HepG2 (cell line): ENCODE measurements around the gene RCC1. TPM values are rescaled to one million over a fixed set of nuclear protein-coding genes. Genes with fewer than 3 reads are reported as not detected.

Experiments
- ADNP ChIP-seq: sonication (generic); formaldehyde crosslinking; IDR thresholded peaks from 2 replicates; pipeline ENCODE4 v1.4.0; 2020; ENCODE audit warnings: missing genetic modification reagents
- ATAD3A ChIP-seq: sonication (generic); formaldehyde crosslinking; IDR thresholded peaks from 2 replicates; pipeline ENCODE4 v1.4.0; 2020; ENCODE audit warnings: missing genetic modification reagents
- ETV5 ChIP-seq: IDR thresholded peaks from 2 replicates; pipeline ENCODE4 v1.6.1; 2018; ENCODE audit warnings: missing biosample characterization, missing genetic modification reagents, inconsistent platforms, borderline replicate concordance
- FOXA3 ChIP-seq: IDR thresholded peaks from 2 replicates; pipeline ENCODE4 v1.6.1; 2016; ENCODE audit warnings: missing genetic modification reagents, missing compliant biosample characterization
- JUN ChIP-seq: sonication (generic); formaldehyde crosslinking; IDR thresholded peaks from 2 replicates; pipeline ENCODE4 v1.4.0; 2020; ENCODE audit warnings: mild to moderate bottlenecking, missing genetic modification reagents
- NCOA5 ChIP-seq: sonication (generic); formaldehyde crosslinking; IDR thresholded peaks from 2 replicates; pipeline ENCODE4 v1.4.0; 2020; ENCODE audit warnings: missing genetic modification reagents
- PAF1 ChIP-seq: IDR thresholded peaks from 2 replicates; pipeline ENCODE4 v1.6.1; 2016; ENCODE audit warnings: missing genetic modification reagents, missing compliant biosample characterization
- THAP11 ChIP-seq: IDR thresholded peaks from 2 replicates; pipeline ENCODE4 v1.6.1; 2016; ENCODE audit warnings: missing biosample characterization, missing genetic modification reagents
- YEATS2 ChIP-seq: sonication (generic); formaldehyde crosslinking; IDR thresholded peaks from 2 replicates; pipeline ENCODE4 v1.4.0; 2020; ENCODE audit warnings: missing genetic modification reagents, borderline replicate concordance
- ZNF138 ChIP-seq: sonication (generic); formaldehyde crosslinking; IDR thresholded peaks from 2 replicates; pipeline ENCODE4 v1.5.0; 2020; ENCODE audit warnings: mild to moderate bottlenecking, low read depth, missing genetic modification reagents
- ZNF24 ChIP-seq: fragments of 450-650 bp; IDR thresholded peaks from 2 replicates; pipeline ENCODE4 v1.6.1; 2017; ENCODE audit warnings: antibody characterized with exemption, mild to moderate bottlenecking
- ZNF331 ChIP-seq: sonication (generic); formaldehyde crosslinking; IDR thresholded peaks from 2 replicates; pipeline ENCODE4 v1.4.0; 2020; ENCODE audit warnings: missing genetic modification reagents
- ZNF501 ChIP-seq: sonication (generic); formaldehyde crosslinking; IDR thresholded peaks from 2 replicates; pipeline ENCODE4 v1.5.1; 2020; ENCODE audit warnings: mild to moderate bottlenecking, moderate library complexity, missing genetic modification reagents
- ZNF510 ChIP-seq: sonication (generic); formaldehyde crosslinking; IDR thresholded peaks from 2 replicates; pipeline ENCODE4 v1.4.0; 2020; ENCODE audit warnings: low read depth, mild to moderate bottlenecking, missing genetic modification reagents
- ZNF552 ChIP-seq: sonication (generic); formaldehyde crosslinking; IDR thresholded peaks from 2 replicates; pipeline ENCODE4 v1.9.0; 2022; ENCODE audit warnings: missing genetic modification reagents, mild to moderate bottlenecking, borderline replicate concordance
- ZNF558 ChIP-seq: sonication (generic); formaldehyde crosslinking; IDR thresholded peaks from 2 replicates; pipeline ENCODE4 v1.9.0; 2022; ENCODE audit warnings: mild to moderate bottlenecking, missing genetic modification reagents, borderline replicate concordance
- ZNF766 ChIP-seq: sonication (generic); formaldehyde crosslinking; IDR thresholded peaks from 2 replicates; pipeline ENCODE4 v1.5.0; 2020; ENCODE audit warnings: missing genetic modification reagents, borderline replicate concordance
- polyA plus RNA-seq, 8 experiments: library from polyadenylated mRNA; depleted of rRNA in 3 of 8; stranded (reverse) in 7 of 8; unstranded in 1 of 8; fragments of >200 nt; fragmentation: Illumina TruSeq in 4 of 8; extraction: Trizol in 4 of 8; gene quantifications; 2 replicates each; pipeline versions ENCODE4 v1.2.1 to v1.2.3, GENCODE V29; 2011 to 2016; ENCODE audit warnings: low read depth in 4 of 8, missing spikeins in 1 of 8, mixed read lengths in 1 of 8; ENCODE audit not compliant: insufficient read depth in 1 of 8
- total RNA-seq, 5 experiments: library from RNA; depleted of rRNA; stranded (reverse); fragments of >200 nt; fragmentation: Illumina TruSeq; extraction: Trizol; gene quantifications; 2 replicates each; pipeline ENCODE4 v1.2.3, GENCODE V29; 2016; ENCODE audit warnings: low read depth in 1 of 5
- TF ChIP-seq, protein P1 (sequence below): sonication (generic); formaldehyde crosslinking; IDR thresholded peaks from 2 replicates; pipeline ENCODE4 v1.4.0; 2020; ENCODE audit warnings: mild to moderate bottlenecking, missing genetic modification reagents
- TF ChIP-seq, protein P2 (sequence below): IDR thresholded peaks from 2 replicates; pipeline ENCODE4 v1.6.1; 2016; ENCODE audit warnings: missing compliant biosample characterization, missing genetic modification reagents, borderline replicate concordance
- TF ChIP-seq, protein P3 (sequence below): sonication (generic); formaldehyde crosslinking; IDR thresholded peaks from 2 replicates; pipeline ENCODE4 v1.4.0; 2020; ENCODE audit warnings: missing genetic modification reagents, borderline replicate concordance

RCC1 gene
- total and polyA plus RNA-seq, 2 of the 13 experiments (the other 11 are each of a cell fraction or from before 2014, with no cell fraction given), result 47.2 to 80.8 TPM

DNA sequence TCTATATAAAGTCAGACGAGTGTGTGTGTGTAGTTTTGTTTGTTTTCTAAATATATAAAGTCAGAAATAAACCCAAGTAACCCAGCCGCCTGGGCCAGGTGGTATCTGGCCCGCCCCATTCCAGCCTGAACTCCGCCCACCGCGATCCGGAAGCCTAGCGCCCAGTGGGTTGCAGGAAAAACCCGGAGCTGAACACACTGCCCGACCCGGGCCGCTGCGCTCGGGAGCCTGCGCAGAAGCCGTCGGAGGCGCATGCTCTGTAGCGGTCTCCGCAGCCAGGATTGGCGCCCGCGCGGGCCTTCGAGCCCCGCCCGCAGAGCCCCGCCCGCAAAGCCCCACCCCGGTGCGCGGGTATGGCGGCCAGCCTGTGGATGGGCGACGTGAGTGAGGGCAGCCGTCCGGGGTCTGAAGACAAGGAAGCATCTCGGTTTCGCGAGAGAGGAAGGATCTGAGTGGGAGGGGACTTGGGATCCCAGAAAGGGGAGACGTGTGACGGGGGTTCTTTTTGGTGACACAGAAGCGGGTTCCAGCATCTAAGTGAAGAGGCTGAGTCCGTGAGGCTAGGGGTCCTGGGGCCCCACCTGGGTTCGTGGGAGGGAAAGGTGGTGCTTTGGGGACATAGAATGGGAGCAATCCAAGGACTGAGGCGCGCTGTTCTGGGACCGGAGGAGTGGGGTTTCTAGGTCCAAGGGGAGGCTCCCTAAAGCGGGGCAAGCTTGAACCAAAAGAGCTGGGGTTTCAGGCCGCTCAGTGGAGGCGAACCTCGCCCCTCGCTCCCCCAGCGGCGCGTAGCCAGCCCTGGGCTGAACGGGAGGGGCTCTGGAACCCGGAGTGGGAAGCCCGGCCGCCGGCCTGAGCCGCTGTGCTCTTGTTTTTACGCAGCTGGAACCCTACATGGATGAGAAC, 47.2 kb downstream of the RCC1 start, which contains the start of gene TRNAU1AP (continued):
- TF ChIP-seq ETV5 (CRISPR knock-in tag) (peak; percentile 86), FOXA3 (CRISPR knock-in tag) (peak; percentile 55), ZNF552 (CRISPR knock-in tag) (no peak), PAF1 (no peak), ZNF501 (CRISPR knock-in tag) (peak; percentile 89), JUN (CRISPR knock-in tag) (no peak), ZNF331 (CRISPR knock-in tag) (peak; percentile 82), ZNF558 (peak; percentile 87; the same call in 1 of the 2 replicates), ZNF24 (no peak), ADNP (CRISPR knock-in tag) (no peak), ATAD3A (CRISPR knock-in tag) (no peak), YEATS2 (peak; percentile 85), ZNF138 (no peak), NCOA5 (no peak), THAP11 (CRISPR knock-in tag) (peak; percentile 91), ZNF766 (CRISPR knock-in tag) (peak; percentile 82; the same call in 1 of the 2 replicates), ZNF510 (no peak)
- TF ChIP-seq, protein P1, sequence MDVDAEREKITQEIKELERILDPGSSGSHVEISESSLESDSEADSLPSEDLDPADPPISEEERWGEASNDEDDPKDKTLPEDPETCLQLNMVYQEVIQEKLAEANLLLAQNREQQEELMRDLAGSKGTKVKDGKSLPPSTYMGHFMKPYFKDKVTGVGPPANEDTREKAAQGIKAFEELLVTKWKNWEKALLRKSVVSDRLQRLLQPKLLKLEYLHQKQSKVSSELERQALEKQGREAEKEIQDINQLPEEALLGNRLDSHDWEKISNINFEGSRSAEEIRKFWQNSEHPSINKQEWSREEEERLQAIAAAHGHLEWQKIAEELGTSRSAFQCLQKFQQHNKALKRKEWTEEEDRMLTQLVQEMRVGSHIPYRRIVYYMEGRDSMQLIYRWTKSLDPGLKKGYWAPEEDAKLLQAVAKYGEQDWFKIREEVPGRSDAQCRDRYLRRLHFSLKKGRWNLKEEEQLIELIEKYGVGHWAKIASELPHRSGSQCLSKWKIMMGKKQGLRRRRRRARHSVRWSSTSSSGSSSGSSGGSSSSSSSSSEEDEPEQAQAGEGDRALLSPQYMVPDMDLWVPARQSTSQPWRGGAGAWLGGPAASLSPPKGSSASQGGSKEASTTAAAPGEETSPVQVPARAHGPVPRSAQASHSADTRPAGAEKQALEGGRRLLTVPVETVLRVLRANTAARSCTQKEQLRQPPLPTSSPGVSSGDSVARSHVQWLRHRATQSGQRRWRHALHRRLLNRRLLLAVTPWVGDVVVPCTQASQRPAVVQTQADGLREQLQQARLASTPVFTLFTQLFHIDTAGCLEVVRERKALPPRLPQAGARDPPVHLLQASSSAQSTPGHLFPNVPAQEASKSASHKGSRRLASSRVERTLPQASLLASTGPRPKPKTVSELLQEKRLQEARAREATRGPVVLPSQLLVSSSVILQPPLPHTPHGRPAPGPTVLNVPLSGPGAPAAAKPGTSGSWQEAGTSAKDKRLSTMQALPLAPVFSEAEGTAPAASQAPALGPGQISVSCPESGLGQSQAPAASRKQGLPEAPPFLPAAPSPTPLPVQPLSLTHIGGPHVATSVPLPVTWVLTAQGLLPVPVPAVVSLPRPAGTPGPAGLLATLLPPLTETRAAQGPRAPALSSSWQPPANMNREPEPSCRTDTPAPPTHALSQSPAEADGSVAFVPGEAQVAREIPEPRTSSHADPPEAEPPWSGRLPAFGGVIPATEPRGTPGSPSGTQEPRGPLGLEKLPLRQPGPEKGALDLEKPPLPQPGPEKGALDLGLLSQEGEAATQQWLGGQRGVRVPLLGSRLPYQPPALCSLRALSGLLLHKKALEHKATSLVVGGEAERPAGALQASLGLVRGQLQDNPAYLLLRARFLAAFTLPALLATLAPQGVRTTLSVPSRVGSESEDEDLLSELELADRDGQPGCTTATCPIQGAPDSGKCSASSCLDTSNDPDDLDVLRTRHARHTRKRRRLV (CRISPR knock-in tag), result peak; percentile 75; the same call in 1 of the 2 replicates
- TF ChIP-seq, protein P2, sequence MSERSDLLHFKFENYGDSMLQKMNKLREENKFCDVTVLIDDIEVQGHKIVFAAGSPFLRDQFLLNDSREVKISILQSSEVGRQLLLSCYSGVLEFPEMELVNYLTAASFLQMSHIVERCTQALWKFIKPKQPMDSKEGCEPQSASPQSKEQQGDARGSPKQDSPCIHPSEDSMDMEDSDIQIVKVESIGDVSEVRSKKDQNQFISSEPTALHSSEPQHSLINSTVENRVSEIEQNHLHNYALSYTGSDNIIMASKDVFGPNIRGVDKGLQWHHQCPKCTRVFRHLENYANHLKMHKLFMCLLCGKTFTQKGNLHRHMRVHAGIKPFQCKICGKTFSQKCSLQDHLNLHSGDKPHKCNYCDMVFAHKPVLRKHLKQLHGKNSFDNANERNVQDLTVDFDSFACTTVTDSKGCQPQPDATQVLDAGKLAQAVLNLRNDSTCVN, result no peak; the same call in 1 of the 2 replicates
- TF ChIP-seq, protein P3, sequence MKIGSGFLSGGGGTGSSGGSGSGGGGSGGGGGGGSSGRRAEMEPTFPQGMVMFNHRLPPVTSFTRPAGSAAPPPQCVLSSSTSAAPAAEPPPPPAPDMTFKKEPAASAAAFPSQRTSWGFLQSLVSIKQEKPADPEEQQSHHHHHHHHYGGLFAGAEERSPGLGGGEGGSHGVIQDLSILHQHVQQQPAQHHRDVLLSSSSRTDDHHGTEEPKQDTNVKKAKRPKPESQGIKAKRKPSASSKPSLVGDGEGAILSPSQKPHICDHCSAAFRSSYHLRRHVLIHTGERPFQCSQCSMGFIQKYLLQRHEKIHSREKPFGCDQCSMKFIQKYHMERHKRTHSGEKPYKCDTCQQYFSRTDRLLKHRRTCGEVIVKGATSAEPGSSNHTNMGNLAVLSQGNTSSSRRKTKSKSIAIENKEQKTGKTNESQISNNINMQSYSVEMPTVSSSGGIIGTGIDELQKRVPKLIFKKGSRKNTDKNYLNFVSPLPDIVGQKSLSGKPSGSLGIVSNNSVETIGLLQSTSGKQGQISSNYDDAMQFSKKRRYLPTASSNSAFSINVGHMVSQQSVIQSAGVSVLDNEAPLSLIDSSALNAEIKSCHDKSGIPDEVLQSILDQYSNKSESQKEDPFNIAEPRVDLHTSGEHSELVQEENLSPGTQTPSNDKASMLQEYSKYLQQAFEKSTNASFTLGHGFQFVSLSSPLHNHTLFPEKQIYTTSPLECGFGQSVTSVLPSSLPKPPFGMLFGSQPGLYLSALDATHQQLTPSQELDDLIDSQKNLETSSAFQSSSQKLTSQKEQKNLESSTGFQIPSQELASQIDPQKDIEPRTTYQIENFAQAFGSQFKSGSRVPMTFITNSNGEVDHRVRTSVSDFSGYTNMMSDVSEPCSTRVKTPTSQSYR (CRISPR knock-in tag), result no peak
